CMK (cell line): ENCODE results near the gene SPAG16.

Source experiments
- DNase-seq: peaks from one replicate; pipeline ENCODE4 v3.0.0-alpha.2; 2010; ENCODE audit warnings: low read depth

The SPAG16 gene

GRCh38 chr2:214088536-214088935 is 804.3 kb downstream of the SPAG16 start:
- DNase-seq, result no peak

GRCh38 chr2:214096208-214096715 is 812.0 kb downstream of the SPAG16 start:
- DNase-seq, result no peak

- DNase-seq, result no peak
These were observed 814.5 kb downstream of the SPAG16 start for GRCh38 chr2:214098811-214099210.

- DNase-seq, result no peak
These were observed 816.2 kb downstream of the SPAG16 start for GRCh38 chr2:214100488-214100887.

GRCh38 chr2:214103276-214104001 is 819.2 kb downstream of the SPAG16 start:
- DNase-seq, result no peak

- no peak for DNase-seq
These were observed 820.0 kb downstream of the SPAG16 start for GRCh38 chr2:214104219-214104618.

- DNase-seq, result no peak
These were observed 820.7 kb downstream of the SPAG16 start for GRCh38 chr2:214104967-214105366.

- no peak for DNase-seq
These were observed 823.5 kb downstream of the SPAG16 start for GRCh38 chr2:214107726-214108125.

- no peak for DNase-seq
These were observed 824.3 kb downstream of the SPAG16 start for GRCh38 chr2:214108598-214108997.

- no peak for DNase-seq
These were observed 832.8 kb downstream of the SPAG16 start for GRCh38 chr2:214117054-214117453.

- DNase-seq, result no peak
These were observed 841.9 kb downstream of the SPAG16 start for GRCh38 chr2:214126135-214126534.

GRCh38 chr2:214127170-214127569 is 842.9 kb downstream of the SPAG16 start:
- no peak for DNase-seq

- DNase-seq, result no peak
These were observed 843.3 kb downstream of the SPAG16 start for GRCh38 chr2:214127571-214127970.

- no peak for DNase-seq
These were observed 843.8 kb downstream of the SPAG16 start for GRCh38 chr2:214128040-214128439.

- no peak for DNase-seq
These were observed 845.9 kb downstream of the SPAG16 start for GRCh38 chr2:214130114-214130513.

GRCh38 chr2:214135966-214136365 is 851.7 kb downstream of the SPAG16 start:
- no peak for DNase-seq

- DNase-seq, result no peak
These were observed 854.5 kb downstream of the SPAG16 start for GRCh38 chr2:214138779-214139178.

GRCh38 chr2:214139630-214140284 is 855.5 kb downstream of the SPAG16 start:
- DNase-seq, result no peak

- DNase-seq, result no peak
These were observed 872.7 kb downstream of the SPAG16 start for GRCh38 chr2:214156971-214157370.

GRCh38 chr2:214158851-214159250 is 874.6 kb downstream of the SPAG16 start:
- DNase-seq, result no peak

- no peak for DNase-seq
These were observed 885.0 kb downstream of the SPAG16 start for GRCh38 chr2:214169281-214169680.

GRCh38 chr2:214169736-214170135 is 885.5 kb downstream of the SPAG16 start:
- no peak for DNase-seq

GRCh38 chr2:214174563-214174962 is 890.3 kb downstream of the SPAG16 start:
- no peak for DNase-seq

- DNase-seq, result no peak
These were observed 895.8 kb downstream of the SPAG16 start for GRCh38 chr2:214180071-214180470.
